ENCODE measurements around the gene GPATCH8. TPM values are rescaled to one million over a fixed set of nuclear protein-coding genes. Genes with fewer than 3 reads are reported as not detected.

The GPATCH8 gene
- total and polyA plus RNA-seq, 10 of the 15 experiments (the other 5 are each of a cell fraction or from before 2014, with no cell fraction given), result 11.7 to 45.1 (median 21.3) TPM

GRCh38 chr17:44374306-44375195 lies 128.7 kb downstream of the GPATCH8 start (continued):
- TF ChIP-seq, protein P1, sequence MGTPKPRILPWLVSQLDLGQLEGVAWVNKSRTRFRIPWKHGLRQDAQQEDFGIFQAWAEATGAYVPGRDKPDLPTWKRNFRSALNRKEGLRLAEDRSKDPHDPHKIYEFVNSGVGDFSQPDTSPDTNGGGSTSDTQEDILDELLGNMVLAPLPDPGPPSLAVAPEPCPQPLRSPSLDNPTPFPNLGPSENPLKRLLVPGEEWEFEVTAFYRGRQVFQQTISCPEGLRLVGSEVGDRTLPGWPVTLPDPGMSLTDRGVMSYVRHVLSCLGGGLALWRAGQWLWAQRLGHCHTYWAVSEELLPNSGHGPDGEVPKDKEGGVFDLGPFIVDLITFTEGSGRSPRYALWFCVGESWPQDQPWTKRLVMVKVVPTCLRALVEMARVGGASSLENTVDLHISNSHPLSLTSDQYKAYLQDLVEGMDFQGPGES (IDR thresholded peaks at IDR 0.05), result no peak

- no TSS peak for BruUV-seq (replicated peaks)
- Histone ChIP-seq H2AFZ (ENCODE audit: control insufficient read depth, low read depth, low read length) (no peak overlapping the region), H3K36me3 (ENCODE audit: control insufficient read depth in 2 of 2, insufficient read depth in 2 of 2, low read length in 1 of 2) (no peaks in the 10 kb centered on the region), H3K4me1 (ENCODE audit: control insufficient read depth, insufficient read depth, low read length) (peaks cover 9% of the 10 kb centered on the region), H3K9me3 (replicated peaks; ENCODE audit: control insufficient read depth, insufficient read depth, low read length) (no peaks in the 10 kb centered on the region; the same call in 2 of the 3 replicates), H3K27me3 (replicated peaks in 1 of 2; ENCODE audit: control insufficient read depth in 2 of 2, insufficient read depth in 2 of 2, low read length in 1 of 2) (no peaks in the 10 kb centered on the region; a peak in 2 of 4 replicates), H4K20me1 (ENCODE audit: control insufficient read depth, insufficient read depth) (no peaks in the 10 kb centered on the region), H3K9ac (ENCODE audit: control insufficient read depth, insufficient read depth, low read length) (no peak overlapping the region), H3K27ac (ENCODE audit: control insufficient read depth, insufficient read depth) (no peak overlapping the region), H3K79me2 (ENCODE audit: control insufficient read depth, insufficient read depth, low read length) (no peaks in the 10 kb centered on the region), H3K4me2 (ENCODE audit: control insufficient read depth, insufficient read depth) (no peak overlapping the region), H3K4me3 (no peak overlapping the region)
- RAD21 ChIA-PET (ENCODE audit: unreplicated experiment), result no interaction called here
- intact Hi-C loops (cut with micrococcal nuclease; ENCODE audit: unreplicated experiment), result no loop called here
- CTCF ChIA-PET, result interaction anchor here (1.2 kb wide), 1 partner anchor 9 kb away, joined by 3 read pairs; the partner anchor contains the start of gene FAM171A2
- WGBS (ENCODE audit: insufficient coverage, insufficient replicate concordance, low lambda C conversion rate, missing lambda C conversion rate), result 65% methylated on average over 10 of the region's 10 CpGs
- ATAC-seq, result no peak
- POLR2A ChIA-PET, result no interaction called here
- SMC1A ChIA-PET (ENCODE audit: uncharacterized antibody, unreplicated experiment), result no interaction called here
- in situ Hi-C loops (cut with MboI), result no loop called here
- FAIRE-seq, result no peak
- DNase-seq (ENCODE audit: low read depth, low spot score), result no peak
- TF ChIP-seq MYB (IDR thresholded peaks at IDR 0.05; ENCODE audit: borderline replicate concordance, low read depth, low read length), result no peak
- no peak for TF ChIP-seq E2F8 (IDR thresholded peaks at IDR 0.05; ENCODE audit: low read depth, partially characterized antibody)
- no peak for TF ChIP-seq YY1 (IDR thresholded peaks at IDR 0.05; ENCODE audit: low read depth, low read length)
- no peak for TF ChIP-seq NR2C1 (IDR thresholded peaks at IDR 0.05)
- no peak for TF ChIP-seq KDM1A (IDR thresholded peaks at IDR 0.05; ENCODE audit: borderline replicate concordance)
- TF ChIP-seq SIX5 (IDR thresholded peaks at IDR 0.05; ENCODE audit: low read depth, low read length, severe bottlenecking), result no peak
- no peak for TF ChIP-seq CEBPZ (IDR thresholded peaks at IDR 0.05; ENCODE audit: low read depth, low read length)
- TF ChIP-seq CBX5 (IDR thresholded peaks at IDR 0.05; ENCODE audit: low read depth), result no peak
Measured at GRCh38 chr17:44372036-44372435, 131.2 kb downstream of the GPATCH8 start.

All from GM12878 (cell line).